ENCODE results near the gene DNAH10.

DNA sequence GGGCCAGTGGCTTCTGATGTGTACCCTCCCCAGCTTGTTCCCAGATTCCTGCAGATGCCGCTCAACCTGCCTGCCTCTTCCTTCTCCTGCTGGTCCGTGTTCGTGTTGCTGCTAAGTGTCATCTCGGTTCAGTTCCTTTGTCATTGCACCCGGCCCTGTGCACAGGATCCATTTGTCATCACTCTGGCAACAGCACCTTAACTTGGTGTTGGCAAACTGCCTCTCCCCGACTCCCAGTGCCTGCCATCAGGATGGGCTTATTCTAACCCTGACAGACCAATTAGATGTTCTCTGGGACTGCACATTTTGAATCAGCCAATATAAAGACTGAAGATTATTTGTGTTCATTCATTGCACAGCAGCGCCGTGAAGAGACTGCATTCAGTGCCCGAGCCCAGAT lies 137.3 kb downstream of the DNAH10 start:
- TF ChIP-seq TMF1 (CRISPR knock-in tag; IDR thresholded peaks at IDR 0.05; ENCODE audit: low read depth): no peak
- no peak for TF ChIP-seq ETV6 (CRISPR knock-in tag; conservative IDR thresholded peaks at IDR 0.05)
- no peak for TF ChIP-seq RARA (CRISPR knock-in tag; IDR thresholded peaks at IDR 0.05)
- no peak for TF ChIP-seq SMYD3 (CRISPR knock-in tag; IDR thresholded peaks at IDR 0.05)
- TF ChIP-seq SRY (CRISPR knock-in tag; IDR thresholded peaks at IDR 0.05): no peak
- TF ChIP-seq SMAD3 (CRISPR knock-in tag; IDR thresholded peaks at IDR 0.05): no peak
- TF ChIP-seq SRF (IDR thresholded peaks at IDR 0.05; ENCODE audit: low read depth, low read length): no peak
- TF ChIP-seq ZBTB49 (CRISPR knock-in tag; IDR thresholded peaks at IDR 0.05; ENCODE audit: borderline replicate concordance): no peak
- no peak for TF ChIP-seq ZBTB26 (CRISPR knock-in tag; IDR thresholded peaks at IDR 0.05; ENCODE audit: borderline replicate concordance)
- no peak for TF ChIP-seq TAF1 (CRISPR knock-in tag; IDR thresholded peaks at IDR 0.05)
- TF ChIP-seq PHF20 (CRISPR knock-in tag; IDR thresholded peaks at IDR 0.05): no peak
- no peak for TF ChIP-seq EZH2 (conservative IDR thresholded peaks at IDR 0.05; ENCODE audit: low read depth, low read length)
